Neural cell (in vitro differentiated cells): ENCODE results near the gene ITPR2. TPM values are rescaled to one million over a fixed set of nuclear protein-coding genes. Genes with fewer than 3 reads are reported as not detected.

Source experiments
- H2AFZ ChIP-seq: fragments of 200-600, 300-800 bp; sonication (generic), shearing (Covaris generic); 2 replicates; pipeline ENCODE4 v1.6.0; 2014; ENCODE audit warnings: low read depth, mild to moderate bottlenecking, antibody characterized with exemption, low read length, moderate library complexity
- H3F3A ChIP-seq: fragments of 200-600 bp; shearing (Covaris generic); 2 replicates; pipeline ENCODE4 v1.6.1; 2016; ENCODE audit warnings: mild to moderate bottlenecking, moderate library complexity, mixed read lengths, antibody characterized with exemption, low read length; ENCODE audit not compliant: insufficient read depth, poor library complexity, severe bottlenecking
- H3K27ac ChIP-seq: fragments of 200-600, 300-800 bp; sonication (generic), shearing (Covaris generic); 2 replicates; pipeline ENCODE4 v1.5.1; 2014; ENCODE audit warnings: mild to moderate bottlenecking, low read length, moderate library complexity
- H3K27me3 ChIP-seq: fragments of 300-800, 200-600 bp; sonication (generic), shearing (Covaris generic); 2 replicates; pipeline ENCODE4 v1.6.0; 2014; ENCODE audit warnings: mild to moderate bottlenecking, low read depth, low read length, moderate library complexity; ENCODE audit not compliant: insufficient read depth
- H3K36me3 ChIP-seq: fragments of 300-800, 200-600 bp; sonication (generic), shearing (Covaris generic); 2 replicates; pipeline ENCODE4 v1.5.1; 2014; ENCODE audit warnings: mild to moderate bottlenecking, antibody characterized with exemption, low read length, moderate library complexity; ENCODE audit not compliant: insufficient read depth
- H3K4me2 ChIP-seq: fragments of 300-800, 200-600 bp; sonication (generic), shearing (Covaris generic); 2 replicates; pipeline ENCODE4 v1.6.0; 2014; ENCODE audit warnings: mild to moderate bottlenecking, low read length
- H3K4me3 ChIP-seq: fragments of 300-800, 200-600 bp; sonication (generic), shearing (Covaris generic); 2 replicates; pipeline ENCODE4 v1.5.1; 2014; ENCODE audit warnings: mild to moderate bottlenecking, low read length, moderate library complexity
- H3K79me2 ChIP-seq: fragments of 200-600 bp; shearing (Covaris generic); replicated peaks from 2 replicates; pipeline ENCODE4 v1.6.0; 2014; ENCODE audit warnings: mild to moderate bottlenecking, low read length, moderate library complexity; ENCODE audit not compliant: insufficient read depth
- H3K9ac ChIP-seq: fragments of 300-800, 200-600 bp; sonication (generic), shearing (Covaris generic); 2 replicates; pipeline ENCODE4 v1.6.1; 2016; ENCODE audit warnings: mild to moderate bottlenecking, low read length, mixed read lengths
- H3K9me2 ChIP-seq: fragments of 200-600 bp; shearing (Covaris generic); 2 replicates; pipeline ENCODE4 v1.6.1; 2016; ENCODE audit warnings: mild to moderate bottlenecking, low read length, mixed read lengths; ENCODE audit not compliant: insufficient read depth
- H3K9me3 ChIP-seq: fragments of 200-600, 300-800 bp; sonication (generic), shearing (Covaris generic); 2 replicates; pipeline ENCODE4 v1.6.1; 2016; ENCODE audit warnings: mild to moderate bottlenecking, mixed run types, low read length, moderate library complexity, mixed read lengths
- H4K20me1 ChIP-seq: fragments of 200-600 bp; shearing (Covaris generic); 2 replicates; pipeline ENCODE4 v1.6.1; 2016; ENCODE audit warnings: mild to moderate bottlenecking, mixed run types; ENCODE audit not compliant: insufficient read depth
- EP300 ChIP-seq: fragments of 450-650 bp; conservative IDR thresholded peaks from 2 replicates; pipeline ENCODE4 v1.6.1; 2014; ENCODE audit warnings: antibody characterized with exemption, mild to moderate bottlenecking, moderate library complexity; ENCODE audit not compliant: poor library complexity, severe bottlenecking
- EZH2 ChIP-seq: fragments of 200-600, 300-800 bp; shearing (Covaris generic), sonication (generic); IDR thresholded peaks from 2 replicates; pipeline ENCODE4 v1.6.1; 2014; ENCODE audit warnings: antibody characterized with exemption, low read length, borderline replicate concordance, mild to moderate bottlenecking; ENCODE audit not compliant: insufficient read depth, poor library complexity, severe bottlenecking
- MXI1 ChIP-seq: fragments of 450-650 bp; conservative IDR thresholded peaks from 2 replicates; pipeline ENCODE4 v1.6.1; 2014; ENCODE audit warnings: antibody characterized with exemption, mild to moderate bottlenecking; ENCODE audit not compliant: poor library complexity, severe bottlenecking
- POLR2AphosphoS5 ChIP-seq: IDR thresholded peaks from 2 replicates; pipeline ENCODE4 v1.6.1; 2012
- RAD21 ChIP-seq: fragments of 450-650 bp; conservative IDR thresholded peaks from 2 replicates; pipeline ENCODE4 v1.6.1; 2014; ENCODE audit warnings: antibody characterized with exemption, mild to moderate bottlenecking, moderate library complexity
- SMC3 ChIP-seq: fragments of 450-650 bp; conservative IDR thresholded peaks from 2 replicates; pipeline ENCODE4 v1.6.1; 2014; ENCODE audit warnings: antibody characterized with exemption, mild to moderate bottlenecking, moderate library complexity; ENCODE audit not compliant: poor library complexity
- TAF1 ChIP-seq: IDR thresholded peaks from 2 replicates; pipeline ENCODE4 v1.6.1; 2012; ENCODE audit warnings: low read depth
- polyA plus RNA-seq: library from polyadenylated mRNA; depleted of rRNA; stranded (reverse); fragments of >200 nt; gene quantifications from 2 replicates; pipeline ENCODE4 v1.2.3, GENCODE V29; 2014
- TF ChIP-seq, protein P1 (sequence below): fragments of 450-650 bp; IDR thresholded peaks from 2 replicates; pipeline ENCODE4 v1.5.1; 2014; ENCODE audit warnings: antibody characterized with exemption, mild to moderate bottlenecking, moderate library complexity; ENCODE audit not compliant: poor library complexity, severe bottlenecking
- TF ChIP-seq, protein P2 (sequence below): IDR thresholded peaks from 2 replicates; pipeline ENCODE4 v1.6.1; 2012; ENCODE audit warnings: borderline replicate concordance

Gene ITPR2
- polyA plus RNA-seq, 1 donor from 2014 or later: 2.0 TPM

DNA sequence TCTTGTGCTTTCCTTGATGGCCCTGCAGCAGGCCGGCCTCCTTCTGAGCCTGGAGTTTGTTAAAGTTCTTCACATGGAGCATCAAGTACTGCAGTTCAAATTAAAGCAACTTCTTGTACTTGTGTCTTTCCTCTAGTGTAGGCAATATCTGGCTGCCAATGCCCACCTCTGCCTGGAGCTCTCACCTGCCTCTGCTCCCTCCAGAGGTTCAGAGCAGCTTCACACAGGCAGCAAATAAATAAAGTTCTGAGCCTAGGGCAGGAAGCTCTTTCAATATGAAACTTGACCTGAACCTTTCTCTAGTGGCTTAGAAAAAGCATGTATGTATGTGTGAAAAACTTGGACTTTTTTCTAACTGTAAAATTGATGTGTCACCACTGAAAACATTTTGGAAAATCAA lies 65.9 kb downstream of the ITPR2 start (continued):
- no peak for TF ChIP-seq TAF1

DNA sequence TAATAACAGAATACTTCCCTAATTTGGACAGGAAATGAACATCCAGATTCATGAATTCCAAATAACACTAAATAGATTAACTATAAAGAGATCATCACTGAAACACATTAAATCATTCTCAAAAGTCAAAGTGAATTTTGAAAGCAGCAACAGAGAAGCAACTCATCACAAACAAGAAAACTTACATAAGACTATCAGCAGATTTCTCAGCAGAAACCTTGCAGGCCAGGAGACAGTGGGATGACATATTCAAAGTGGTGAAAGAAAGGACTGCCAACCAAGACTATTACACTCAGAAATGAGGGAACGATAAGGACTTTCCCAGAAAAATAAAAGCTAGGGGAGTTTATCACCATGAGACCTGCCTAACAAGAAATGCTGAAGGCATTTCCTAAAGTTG lies 70.8 kb downstream of the ITPR2 start:
- no peaks in the 10 kb centered on the region for H3K9me2 ChIP-seq
- no peaks in the 10 kb centered on the region for H3K79me2 ChIP-seq
- no peaks in the 10 kb centered on the region for H3K36me3 ChIP-seq
- TF ChIP-seq TAF1: no peak
- TF ChIP-seq SMC3: no peak
- no peak for TF ChIP-seq POLR2AphosphoS5
- no peak for TF ChIP-seq MXI1
- TF ChIP-seq, protein P1, sequence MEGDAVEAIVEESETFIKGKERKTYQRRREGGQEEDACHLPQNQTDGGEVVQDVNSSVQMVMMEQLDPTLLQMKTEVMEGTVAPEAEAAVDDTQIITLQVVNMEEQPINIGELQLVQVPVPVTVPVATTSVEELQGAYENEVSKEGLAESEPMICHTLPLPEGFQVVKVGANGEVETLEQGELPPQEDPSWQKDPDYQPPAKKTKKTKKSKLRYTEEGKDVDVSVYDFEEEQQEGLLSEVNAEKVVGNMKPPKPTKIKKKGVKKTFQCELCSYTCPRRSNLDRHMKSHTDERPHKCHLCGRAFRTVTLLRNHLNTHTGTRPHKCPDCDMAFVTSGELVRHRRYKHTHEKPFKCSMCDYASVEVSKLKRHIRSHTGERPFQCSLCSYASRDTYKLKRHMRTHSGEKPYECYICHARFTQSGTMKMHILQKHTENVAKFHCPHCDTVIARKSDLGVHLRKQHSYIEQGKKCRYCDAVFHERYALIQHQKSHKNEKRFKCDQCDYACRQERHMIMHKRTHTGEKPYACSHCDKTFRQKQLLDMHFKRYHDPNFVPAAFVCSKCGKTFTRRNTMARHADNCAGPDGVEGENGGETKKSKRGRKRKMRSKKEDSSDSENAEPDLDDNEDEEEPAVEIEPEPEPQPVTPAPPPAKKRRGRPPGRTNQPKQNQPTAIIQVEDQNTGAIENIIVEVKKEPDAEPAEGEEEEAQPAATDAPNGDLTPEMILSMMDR: no peak
- no peak for TF ChIP-seq EZH2
- no peaks in the 10 kb centered on the region for H3K9me3 ChIP-seq
- no peak overlapping the region for H3K27ac ChIP-seq
- no peak overlapping the region for H3K9ac ChIP-seq
- no peak overlapping the region for H3K4me3 ChIP-seq
- no peak overlapping the region for H2AFZ ChIP-seq
- H3K27me3 ChIP-seq: no peaks in the 10 kb centered on the region
- no peaks in the 10 kb centered on the region for H4K20me1 ChIP-seq
- no peak overlapping the region for H3K4me2 ChIP-seq
- H3F3A ChIP-seq: no peaks in the 10 kb centered on the region

DNA sequence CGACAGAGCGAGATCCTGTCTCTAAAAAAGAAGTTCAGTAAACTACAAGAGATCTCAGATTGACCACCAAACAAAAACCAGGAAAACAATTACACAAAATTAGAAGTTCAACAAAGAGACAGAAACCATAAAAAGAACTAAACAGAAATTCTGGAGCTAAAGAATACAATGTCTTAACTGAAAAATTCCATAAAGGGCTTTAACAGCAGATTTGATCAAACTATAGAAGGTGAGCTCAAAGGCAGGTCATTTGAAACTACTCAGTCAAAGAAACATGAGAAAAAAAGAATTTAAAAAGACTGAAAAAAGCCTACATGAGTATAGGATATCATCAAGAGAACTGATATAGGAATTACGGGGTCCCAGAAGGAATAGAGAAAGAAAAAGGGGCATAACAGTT lies 71.2 kb downstream of the ITPR2 start:
- no peaks in the 10 kb centered on the region for H4K20me1 ChIP-seq
- H3K27me3 ChIP-seq: no peaks in the 10 kb centered on the region
- H3K9me2 ChIP-seq: no peaks in the 10 kb centered on the region
- no peak overlapping the region for H3K9ac ChIP-seq
- no peaks in the 10 kb centered on the region for H3K79me2 ChIP-seq
- H3K27ac ChIP-seq: no peak overlapping the region
- no peaks in the 10 kb centered on the region for H3K36me3 ChIP-seq
- no peak overlapping the region for H3K4me2 ChIP-seq
- no peaks in the 10 kb centered on the region for H3K9me3 ChIP-seq
- no peak overlapping the region for H3K4me3 ChIP-seq
- TF ChIP-seq SMC3: no peak
- TF ChIP-seq EP300: no peak
- TF ChIP-seq, protein P2, sequence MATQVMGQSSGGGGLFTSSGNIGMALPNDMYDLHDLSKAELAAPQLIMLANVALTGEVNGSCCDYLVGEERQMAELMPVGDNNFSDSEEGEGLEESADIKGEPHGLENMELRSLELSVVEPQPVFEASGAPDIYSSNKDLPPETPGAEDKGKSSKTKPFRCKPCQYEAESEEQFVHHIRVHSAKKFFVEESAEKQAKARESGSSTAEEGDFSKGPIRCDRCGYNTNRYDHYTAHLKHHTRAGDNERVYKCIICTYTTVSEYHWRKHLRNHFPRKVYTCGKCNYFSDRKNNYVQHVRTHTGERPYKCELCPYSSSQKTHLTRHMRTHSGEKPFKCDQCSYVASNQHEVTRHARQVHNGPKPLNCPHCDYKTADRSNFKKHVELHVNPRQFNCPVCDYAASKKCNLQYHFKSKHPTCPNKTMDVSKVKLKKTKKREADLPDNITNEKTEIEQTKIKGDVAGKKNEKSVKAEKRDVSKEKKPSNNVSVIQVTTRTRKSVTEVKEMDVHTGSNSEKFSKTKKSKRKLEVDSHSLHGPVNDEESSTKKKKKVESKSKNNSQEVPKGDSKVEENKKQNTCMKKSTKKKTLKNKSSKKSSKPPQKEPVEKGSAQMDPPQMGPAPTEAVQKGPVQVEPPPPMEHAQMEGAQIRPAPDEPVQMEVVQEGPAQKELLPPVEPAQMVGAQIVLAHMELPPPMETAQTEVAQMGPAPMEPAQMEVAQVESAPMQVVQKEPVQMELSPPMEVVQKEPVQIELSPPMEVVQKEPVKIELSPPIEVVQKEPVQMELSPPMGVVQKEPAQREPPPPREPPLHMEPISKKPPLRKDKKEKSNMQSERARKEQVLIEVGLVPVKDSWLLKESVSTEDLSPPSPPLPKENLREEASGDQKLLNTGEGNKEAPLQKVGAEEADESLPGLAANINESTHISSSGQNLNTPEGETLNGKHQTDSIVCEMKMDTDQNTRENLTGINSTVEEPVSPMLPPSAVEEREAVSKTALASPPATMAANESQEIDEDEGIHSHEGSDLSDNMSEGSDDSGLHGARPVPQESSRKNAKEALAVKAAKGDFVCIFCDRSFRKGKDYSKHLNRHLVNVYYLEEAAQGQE: no peak
- TF ChIP-seq TAF1: no peak
- TF ChIP-seq, protein P1: no peak
- no peak for TF ChIP-seq RAD21
- TF ChIP-seq MXI1: no peak
- TF ChIP-seq EZH2: no peak
- no peak for TF ChIP-seq POLR2AphosphoS5
- no peaks in the 10 kb centered on the region for H3F3A ChIP-seq
- no peak overlapping the region for H2AFZ ChIP-seq
